ENCODE data around the gene CYS1. TPM values are rescaled to one million over a fixed set of nuclear protein-coding genes. Genes with fewer than 3 reads are reported as not detected.

CYS1 gene
- total and polyA plus RNA-seq, 4 donors = 0.07 to 4.1 (median 1.0) TPM

DNA sequence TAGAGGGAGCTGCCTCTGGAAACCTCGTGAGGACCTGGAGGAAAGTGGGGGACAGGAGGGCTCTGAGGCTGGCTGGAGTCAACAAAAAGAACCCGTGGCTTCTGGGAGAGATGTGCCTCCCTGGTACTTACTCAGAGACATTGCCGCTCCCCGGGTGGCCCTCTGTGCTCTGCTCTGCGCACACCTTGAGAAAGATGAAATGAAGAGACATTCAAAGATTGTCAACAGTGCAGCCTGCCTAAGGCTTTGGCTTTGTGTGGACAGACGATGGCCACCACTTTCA lies 14.5 kb downstream of the CYS1 start:
- H3K4me1 ChIP-seq (ENCODE audit: control insufficient read depth in 4 of 4, insufficient read depth in 4 of 4, low read length in 3 of 4) = peaks cover 0 to 4% (median 0%) of the 10 kb centered on the region in 4 donors
- no peaks in the 10 kb centered on the region for H3K36me3 ChIP-seq (ENCODE audit: control insufficient read depth in 4 of 4, insufficient read depth in 3 of 4, low read depth in 1 of 4, low read length in 3 of 4)
- H3K9ac ChIP-seq (ENCODE audit: low read depth in 1 of 2, low read length in 2 of 2) = no peak overlapping the region
- no peaks in the 10 kb centered on the region for H3K27me3 ChIP-seq (ENCODE audit: control insufficient read depth in 4 of 4, insufficient read depth in 4 of 4, low read length in 3 of 4)
- DNase-seq (ENCODE audit: low spot score) = no peak
- no peak overlapping the region for H3K27ac ChIP-seq (ENCODE audit: low read depth in 1 of 2, low read length in 2 of 2)
- TF ChIP-seq NR2F2 (IDR thresholded peaks at IDR 0.05) (no peak), HNF4G (IDR thresholded peaks at IDR 0.05) (no peak), RAD21 (IDR thresholded peaks at IDR 0.05) (no peak), GABPA (IDR thresholded peaks at IDR 0.05 in 1 of 2, conservative IDR thresholded peaks at IDR 0.05 in 1 of 2) (no peak), SP1 (IDR thresholded peaks at IDR 0.05) (no peak), FOXA1 (IDR thresholded peaks at IDR 0.05) (no peak)
- TF ChIP-seq, protein P1, sequence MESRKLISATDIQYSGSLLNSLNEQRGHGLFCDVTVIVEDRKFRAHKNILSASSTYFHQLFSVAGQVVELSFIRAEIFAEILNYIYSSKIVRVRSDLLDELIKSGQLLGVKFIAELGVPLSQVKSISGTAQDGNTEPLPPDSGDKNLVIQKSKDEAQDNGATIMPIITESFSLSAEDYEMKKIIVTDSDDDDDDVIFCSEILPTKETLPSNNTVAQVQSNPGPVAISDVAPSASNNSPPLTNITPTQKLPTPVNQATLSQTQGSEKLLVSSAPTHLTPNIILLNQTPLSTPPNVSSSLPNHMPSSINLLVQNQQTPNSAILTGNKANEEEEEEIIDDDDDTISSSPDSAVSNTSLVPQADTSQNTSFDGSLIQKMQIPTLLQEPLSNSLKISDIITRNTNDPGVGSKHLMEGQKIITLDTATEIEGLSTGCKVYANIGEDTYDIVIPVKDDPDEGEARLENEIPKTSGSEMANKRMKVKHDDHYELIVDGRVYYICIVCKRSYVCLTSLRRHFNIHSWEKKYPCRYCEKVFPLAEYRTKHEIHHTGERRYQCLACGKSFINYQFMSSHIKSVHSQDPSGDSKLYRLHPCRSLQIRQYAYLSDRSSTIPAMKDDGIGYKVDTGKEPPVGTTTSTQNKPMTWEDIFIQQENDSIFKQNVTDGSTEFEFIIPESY (IDR thresholded peaks at IDR 0.05) = no peak
- TF ChIP-seq, protein P2, sequence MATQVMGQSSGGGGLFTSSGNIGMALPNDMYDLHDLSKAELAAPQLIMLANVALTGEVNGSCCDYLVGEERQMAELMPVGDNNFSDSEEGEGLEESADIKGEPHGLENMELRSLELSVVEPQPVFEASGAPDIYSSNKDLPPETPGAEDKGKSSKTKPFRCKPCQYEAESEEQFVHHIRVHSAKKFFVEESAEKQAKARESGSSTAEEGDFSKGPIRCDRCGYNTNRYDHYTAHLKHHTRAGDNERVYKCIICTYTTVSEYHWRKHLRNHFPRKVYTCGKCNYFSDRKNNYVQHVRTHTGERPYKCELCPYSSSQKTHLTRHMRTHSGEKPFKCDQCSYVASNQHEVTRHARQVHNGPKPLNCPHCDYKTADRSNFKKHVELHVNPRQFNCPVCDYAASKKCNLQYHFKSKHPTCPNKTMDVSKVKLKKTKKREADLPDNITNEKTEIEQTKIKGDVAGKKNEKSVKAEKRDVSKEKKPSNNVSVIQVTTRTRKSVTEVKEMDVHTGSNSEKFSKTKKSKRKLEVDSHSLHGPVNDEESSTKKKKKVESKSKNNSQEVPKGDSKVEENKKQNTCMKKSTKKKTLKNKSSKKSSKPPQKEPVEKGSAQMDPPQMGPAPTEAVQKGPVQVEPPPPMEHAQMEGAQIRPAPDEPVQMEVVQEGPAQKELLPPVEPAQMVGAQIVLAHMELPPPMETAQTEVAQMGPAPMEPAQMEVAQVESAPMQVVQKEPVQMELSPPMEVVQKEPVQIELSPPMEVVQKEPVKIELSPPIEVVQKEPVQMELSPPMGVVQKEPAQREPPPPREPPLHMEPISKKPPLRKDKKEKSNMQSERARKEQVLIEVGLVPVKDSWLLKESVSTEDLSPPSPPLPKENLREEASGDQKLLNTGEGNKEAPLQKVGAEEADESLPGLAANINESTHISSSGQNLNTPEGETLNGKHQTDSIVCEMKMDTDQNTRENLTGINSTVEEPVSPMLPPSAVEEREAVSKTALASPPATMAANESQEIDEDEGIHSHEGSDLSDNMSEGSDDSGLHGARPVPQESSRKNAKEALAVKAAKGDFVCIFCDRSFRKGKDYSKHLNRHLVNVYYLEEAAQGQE (IDR thresholded peaks at IDR 0.05) = no peak
- no peak overlapping the region for H3K4me3 ChIP-seq (ENCODE audit: low read depth in 1 of 3, low read length in 3 of 3)
- no peaks in the 10 kb centered on the region for H3K9me3 ChIP-seq (ENCODE audit: control insufficient read depth in 4 of 4, low read length in 3 of 4)
- 93% methylated on average over 6 of the region's 6 CpGs for WGBS

DNA sequence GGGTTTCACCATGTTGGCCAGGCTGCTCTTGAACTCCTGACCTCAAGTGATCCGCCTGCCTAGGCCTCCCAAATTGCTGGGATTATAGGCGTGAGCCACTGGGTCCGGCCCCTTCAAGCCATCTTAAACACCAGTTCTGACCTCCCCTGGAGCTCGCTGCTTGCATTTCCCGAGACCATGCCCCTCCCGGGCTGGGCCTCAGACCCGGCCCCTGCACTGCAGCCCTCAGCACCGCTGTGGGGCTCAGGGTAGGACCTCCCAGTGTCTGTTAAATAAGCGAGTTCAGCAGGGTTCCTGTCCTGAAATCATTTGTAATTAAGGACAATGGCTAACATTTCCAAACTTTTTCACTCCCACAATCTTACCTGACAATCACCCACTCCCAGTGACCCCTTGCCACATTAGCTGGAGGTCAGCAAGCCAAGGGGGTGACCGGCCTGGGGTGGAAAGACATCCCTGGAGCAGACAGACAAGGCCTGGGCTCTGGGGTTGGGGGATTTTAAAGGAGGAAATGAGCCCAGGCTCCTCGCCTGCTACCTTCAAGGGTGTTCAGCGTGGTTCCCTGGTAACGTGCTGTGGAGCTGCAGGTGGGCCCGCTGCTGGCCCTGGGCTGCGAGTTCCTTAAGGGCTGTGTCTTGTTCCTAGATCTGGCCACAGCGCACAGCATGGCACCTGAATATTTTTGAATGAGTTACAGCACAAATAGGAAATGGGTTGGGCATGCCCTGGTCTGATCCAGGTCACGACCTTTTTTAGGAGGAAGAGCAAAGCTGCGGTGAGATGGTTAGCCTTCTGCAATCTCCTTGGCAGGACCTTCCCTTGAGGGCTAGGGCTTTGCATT lies 15.1 kb downstream of the CYS1 start:
- DNase-seq (ENCODE audit: low spot score) = no peak

DNA sequence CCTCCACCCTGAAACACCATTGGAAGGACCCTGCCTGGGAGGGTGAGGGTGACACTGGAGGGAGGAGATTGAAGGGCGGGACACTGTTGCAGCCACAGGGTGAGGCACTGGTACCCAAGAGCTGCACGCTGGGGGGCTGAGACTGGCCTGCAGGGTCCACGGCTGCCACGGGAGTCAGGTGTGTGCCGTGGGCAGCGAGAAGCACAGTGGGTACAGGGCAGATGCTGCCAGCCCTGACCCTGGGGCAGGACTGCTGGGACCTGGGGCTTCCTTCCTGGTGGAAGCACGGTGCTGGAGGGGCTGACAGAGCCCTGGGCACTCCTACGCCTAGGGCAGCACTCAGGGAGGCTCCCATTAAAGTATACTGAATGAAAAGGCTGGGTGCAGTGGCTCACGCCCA lies 16.6 kb downstream of the CYS1 start:
- Histone ChIP-seq H3K4me1 (ENCODE audit: control insufficient read depth in 4 of 4, insufficient read depth in 4 of 4, low read length in 3 of 4) (peaks cover 0 to 3% (median 0%) of the 10 kb centered on the region in 4 donors), H3K27ac (ENCODE audit: low read depth in 1 of 2, low read length in 2 of 2) (no peak overlapping the region), H3K9ac (ENCODE audit: low read depth in 1 of 2, low read length in 2 of 2) (no peak overlapping the region), H3K27me3 (ENCODE audit: control insufficient read depth in 4 of 4, insufficient read depth in 4 of 4, low read length in 3 of 4) (no peaks in the 10 kb centered on the region), H3K9me3 (ENCODE audit: control insufficient read depth in 4 of 4, low read length in 3 of 4) (no peaks in the 10 kb centered on the region), H3K4me3 (ENCODE audit: low read depth in 1 of 3, low read length in 3 of 3) (no peak overlapping the region), H3K36me3 (ENCODE audit: control insufficient read depth in 4 of 4, insufficient read depth in 3 of 4, low read depth in 1 of 4, low read length in 3 of 4) (no peaks in the 10 kb centered on the region)
- DNase-seq (ENCODE audit: low spot score) = no peak
- WGBS = 92% methylated on average over 9 of the region's 9 CpGs
- no peak for TF ChIP-seq RXRA (IDR thresholded peaks at IDR 0.05)
- TF ChIP-seq FOXA1 (IDR thresholded peaks at IDR 0.05) = no peak
- no peak for TF ChIP-seq HNF4A (conservative IDR thresholded peaks at IDR 0.05)
- TF ChIP-seq EGR1 (IDR thresholded peaks at IDR 0.05; ENCODE audit: low read depth in 2 of 2) = no peak
- TF ChIP-seq JUND (IDR thresholded peaks at IDR 0.05) = no peak
- TF ChIP-seq RAD21 (IDR thresholded peaks at IDR 0.05) = no peak
- TF ChIP-seq YY1 (IDR thresholded peaks at IDR 0.05) = no peak
- TF ChIP-seq SP1 (IDR thresholded peaks at IDR 0.05) = no peak
- no peak for TF ChIP-seq NR2F2 (IDR thresholded peaks at IDR 0.05)
- TF ChIP-seq, protein P3, sequence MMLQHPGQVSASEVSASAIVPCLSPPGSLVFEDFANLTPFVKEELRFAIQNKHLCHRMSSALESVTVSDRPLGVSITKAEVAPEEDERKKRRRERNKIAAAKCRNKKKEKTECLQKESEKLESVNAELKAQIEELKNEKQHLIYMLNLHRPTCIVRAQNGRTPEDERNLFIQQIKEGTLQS (IDR thresholded peaks at IDR 0.05) = no peak
- TF ChIP-seq, protein P4, sequence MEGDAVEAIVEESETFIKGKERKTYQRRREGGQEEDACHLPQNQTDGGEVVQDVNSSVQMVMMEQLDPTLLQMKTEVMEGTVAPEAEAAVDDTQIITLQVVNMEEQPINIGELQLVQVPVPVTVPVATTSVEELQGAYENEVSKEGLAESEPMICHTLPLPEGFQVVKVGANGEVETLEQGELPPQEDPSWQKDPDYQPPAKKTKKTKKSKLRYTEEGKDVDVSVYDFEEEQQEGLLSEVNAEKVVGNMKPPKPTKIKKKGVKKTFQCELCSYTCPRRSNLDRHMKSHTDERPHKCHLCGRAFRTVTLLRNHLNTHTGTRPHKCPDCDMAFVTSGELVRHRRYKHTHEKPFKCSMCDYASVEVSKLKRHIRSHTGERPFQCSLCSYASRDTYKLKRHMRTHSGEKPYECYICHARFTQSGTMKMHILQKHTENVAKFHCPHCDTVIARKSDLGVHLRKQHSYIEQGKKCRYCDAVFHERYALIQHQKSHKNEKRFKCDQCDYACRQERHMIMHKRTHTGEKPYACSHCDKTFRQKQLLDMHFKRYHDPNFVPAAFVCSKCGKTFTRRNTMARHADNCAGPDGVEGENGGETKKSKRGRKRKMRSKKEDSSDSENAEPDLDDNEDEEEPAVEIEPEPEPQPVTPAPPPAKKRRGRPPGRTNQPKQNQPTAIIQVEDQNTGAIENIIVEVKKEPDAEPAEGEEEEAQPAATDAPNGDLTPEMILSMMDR (IDR thresholded peaks at IDR 0.05; ENCODE audit: low read depth, low read length, missing input control) = no peak
- TF ChIP-seq, protein P2 (IDR thresholded peaks at IDR 0.05) = no peak
- TF ChIP-seq FOXA2 (IDR thresholded peaks at IDR 0.05) = no peak

More for the DNA sequence above, 15.1 kb downstream of the CYS1 start:
- peaks cover 0 to 4% (median 0%) of the 10 kb centered on the region in 4 donors for H3K4me1 ChIP-seq (ENCODE audit: control insufficient read depth in 4 of 4, insufficient read depth in 4 of 4, low read length in 3 of 4)
- no peak overlapping the region for H3K9ac ChIP-seq (ENCODE audit: low read depth in 1 of 2, low read length in 2 of 2)
- H3K4me3 ChIP-seq (ENCODE audit: low read depth in 1 of 3, low read length in 3 of 3) = no peak overlapping the region
- WGBS = 90% methylated on average over 18 of the region's 18 CpGs
- TF ChIP-seq EGR1 (IDR thresholded peaks at IDR 0.05; ENCODE audit: low read depth in 2 of 2) = no peak
- TF ChIP-seq HNF4A (conservative IDR thresholded peaks at IDR 0.05) = no peak
- no peaks in the 10 kb centered on the region for H3K9me3 ChIP-seq (ENCODE audit: control insufficient read depth in 4 of 4, low read length in 3 of 4)
- no peak overlapping the region for H3K27ac ChIP-seq (ENCODE audit: low read depth in 1 of 2, low read length in 2 of 2)
- no peaks in the 10 kb centered on the region for H3K36me3 ChIP-seq (ENCODE audit: control insufficient read depth in 4 of 4, insufficient read depth in 3 of 4, low read depth in 1 of 4, low read length in 3 of 4)
- H3K27me3 ChIP-seq (ENCODE audit: control insufficient read depth in 4 of 4, insufficient read depth in 4 of 4, low read length in 3 of 4) = no peaks in the 10 kb centered on the region

Measured in liver (tissue), 9 donors.